ENCODE results near the gene MYOCOS. TPM values are rescaled to one million over a fixed set of nuclear protein-coding genes. Genes with fewer than 3 reads are reported as not detected.

The MYOCOS gene
- total and polyA plus RNA-seq, 2 donors (not counting 3 experiments of a cell fraction or from before 2014, with no cell fraction given), result not detected

GRCh38 chr1:171641076-171641864 is 19.2 kb downstream of the MYOCOS start:
- dilution Hi-C loops (cut with MboI; ENCODE audit: extremely low pct_ligation_motif_present, low sequenced_read_pairs) (loop anchor here (25.0 kb wide), 1 partner anchor 346 kb away; no protein-coding TSS in a partner anchor), intact Hi-C loops (cut with micrococcal nuclease) (no loop called here)
- Histone ChIP-seq H3K4me1 (ENCODE audit: control insufficient read depth, extremely low read depth, insufficient read depth, low read length) (no peaks in the 10 kb centered on the region), H3K27me3 (ENCODE audit: control insufficient read depth in 2 of 2, insufficient read depth in 2 of 2, low read length in 2 of 2) (peaks cover 0 to 2% of the 10 kb centered on the region in 2 experiments), H4K20me1 (replicated peaks; ENCODE audit: control insufficient read depth, extremely low read depth, insufficient read depth, low read length) (no peaks in the 10 kb centered on the region), H3K9ac (replicated peaks; ENCODE audit: extremely low read depth, insufficient read depth, low read length) (no peak overlapping the region), H3K9me1 (replicated peaks; ENCODE audit: control insufficient read depth, extremely low read depth, insufficient read depth, low read length) (no peaks in the 10 kb centered on the region), H3K4me3 (replicated peaks in 1 of 3; ENCODE audit: insufficient read depth in 1 of 3, low read depth in 1 of 3, low read length in 3 of 3) (no peak overlapping the region), H3K27ac (ENCODE audit: insufficient read depth, low read depth, low read length) (no peak overlapping the region), H3K9me3 (replicated peaks; ENCODE audit: control insufficient read depth, insufficient read depth, low read length) (no peaks in the 10 kb centered on the region), H3K36me3 (ENCODE audit: control insufficient read depth in 2 of 2, extremely low read depth in 1 of 2, insufficient read depth in 2 of 2, low read length in 2 of 2) (no peaks in the 10 kb centered on the region), H3K79me2 (ENCODE audit: control insufficient read depth, insufficient read depth, low read length) (no peaks in the 10 kb centered on the region), H2AFZ (ENCODE audit: low read depth, low read length) (no peak overlapping the region), H3K4me2 (ENCODE audit: insufficient read depth, low read length) (no peak overlapping the region)
- TF ChIP-seq GATA2 (IDR thresholded peaks at IDR 0.05; ENCODE audit: insufficient read depth, insufficient read length, low read depth, low read length), result no peak
- TF ChIP-seq POLR2AphosphoS5 (IDR thresholded peaks at IDR 0.05; ENCODE audit: insufficient read depth, low read depth, low read length), result no peak
- no peak for TF ChIP-seq FOS (IDR thresholded peaks at IDR 0.05; ENCODE audit: borderline replicate concordance, insufficient read depth, low read length)
- TF ChIP-seq MYC (IDR thresholded peaks at IDR 0.05; ENCODE audit: low read depth, low read length), result no peak
- TF ChIP-seq POLR2A (IDR thresholded peaks at IDR 0.05; ENCODE audit: low read depth, low read length), result no peak
- no peak for TF ChIP-seq EZH2 (IDR thresholded peaks at IDR 0.05; ENCODE audit: borderline replicate concordance, low read depth, low read length, severe bottlenecking)
- TF ChIP-seq JUN (IDR thresholded peaks at IDR 0.05; ENCODE audit: borderline replicate concordance, insufficient read depth, insufficient read length, low read depth), result no peak
- no peak for TF ChIP-seq CTCF (IDR thresholded peaks at IDR 0.05; ENCODE audit: extremely low read depth in 1 of 2, insufficient read depth in 1 of 2, low read depth in 1 of 2, low read length in 2 of 2)
- no peak for TF ChIP-seq MAX (IDR thresholded peaks at IDR 0.05; ENCODE audit: insufficient read depth, insufficient read length)
- no peak for FAIRE-seq
- no peak for DNase-seq (ENCODE audit: low read depth, low spot score)
- POLR2A ChIA-PET, result no interaction called here
- CTCF ChIA-PET, result interaction anchor here (0.8 to 6.9 kb wide), 4 partner anchors 14 to 343 kb away, joined by 3 to 200 read pairs (median 97); no protein-coding TSS in a partner anchor
- no TSS peak for BruUV-seq (replicated peaks)
